ENCODE results near the gene BICD2. TPM values are rescaled to one million over a fixed set of nuclear protein-coding genes. Genes with fewer than 3 reads are reported as not detected.

The BICD2 gene
- total and polyA plus RNA-seq, 2 of the 13 experiments (the other 11 are each of a cell fraction or from before 2014, with no cell fraction given): 5.1 to 17.4 TPM

GRCh38 chr9:92764988-92765936 is 629 bp upstream of the BICD2 start (continued):
- peak; percentile 25; the same call in 1 of the 2 replicates for TF ChIP-seq ZNF503 (CRISPR knock-in tag; IDR thresholded peaks at IDR 0.05)
- no peak for TF ChIP-seq ZBTB1 (CRISPR knock-in tag; IDR thresholded peaks at IDR 0.05; ENCODE audit: borderline replicate concordance)
- TF ChIP-seq NBN (conservative IDR thresholded peaks at IDR 0.05): no peak
- peak; percentile 91; the same call in 1 of the 2 replicates for TF ChIP-seq ZNF430 (CRISPR knock-in tag; IDR thresholded peaks at IDR 0.05)
- TF ChIP-seq ZNF225 (CRISPR knock-in tag; IDR thresholded peaks at IDR 0.05): no peak
- no peak for TF ChIP-seq HOXA7 (CRISPR knock-in tag; IDR thresholded peaks at IDR 0.05)
- peak; percentile 75; the same call in 1 of the 2 replicates for TF ChIP-seq EEA1 (CRISPR knock-in tag; IDR thresholded peaks at IDR 0.05; ENCODE audit: borderline replicate concordance)
- no peak for TF ChIP-seq PAWR (CRISPR knock-in tag; IDR thresholded peaks at IDR 0.05; ENCODE audit: borderline replicate concordance)
- peak; percentile 14; the same call in 1 of the 2 replicates for TF ChIP-seq SMC3 (IDR thresholded peaks at IDR 0.05; ENCODE audit: low read length)
- no peak for TF ChIP-seq LCORL (IDR thresholded peaks at IDR 0.05)
- TF ChIP-seq LCORL (CRISPR knock-in tag; IDR thresholded peaks at IDR 0.05): no peak; the same call in 1 of the 2 replicates
- TF ChIP-seq PRDM4 (CRISPR knock-in tag; IDR thresholded peaks at IDR 0.05; ENCODE audit: borderline replicate concordance): no peak
- TF ChIP-seq IRX3 (CRISPR knock-in tag; IDR thresholded peaks at IDR 0.05; ENCODE audit: borderline replicate concordance, low read depth): no peak
- peak; percentile 84 for TF ChIP-seq KMT2B (CRISPR knock-in tag; IDR thresholded peaks at IDR 0.05)
- TF ChIP-seq ZKSCAN1 (IDR thresholded peaks at IDR 0.05; ENCODE audit: low read length): no peak
- TF ChIP-seq ZMAT5 (CRISPR knock-in tag; IDR thresholded peaks at IDR 0.05; ENCODE audit: borderline replicate concordance, low read depth): no peak
- TF ChIP-seq ZNF569 (CRISPR knock-in tag; IDR thresholded peaks at IDR 0.05; ENCODE audit: borderline replicate concordance): no peak
- TF ChIP-seq ADNP (CRISPR knock-in tag; IDR thresholded peaks at IDR 0.05): no peak
- TF ChIP-seq HDAC2 (CRISPR knock-in tag; IDR thresholded peaks at IDR 0.05): no peak
- TF ChIP-seq TARDBP (CRISPR knock-in tag; IDR thresholded peaks at IDR 0.05): peak; percentile 66
- peak; percentile 77 for TF ChIP-seq ELF1 (CRISPR knock-in tag; IDR thresholded peaks at IDR 0.05)
- TF ChIP-seq ZNF577 (CRISPR knock-in tag; IDR thresholded peaks at IDR 0.05; ENCODE audit: borderline replicate concordance, low read depth): no peak
- no peak for TF ChIP-seq PRPF4 (IDR thresholded peaks at IDR 0.05; ENCODE audit: low read depth, low read length, poor library complexity, severe bottlenecking)
- TF ChIP-seq NONO (IDR thresholded peaks at IDR 0.05): no peak
- TF ChIP-seq NONO (CRISPR knock-in tag; conservative IDR thresholded peaks at IDR 0.05): peak; percentile 77
- TF ChIP-seq SMARCE1 (IDR thresholded peaks at IDR 0.05; ENCODE audit: borderline replicate concordance): no peak
- TF ChIP-seq ZNF333 (CRISPR knock-in tag; IDR thresholded peaks at IDR 0.05; ENCODE audit: borderline replicate concordance): no peak

All from HepG2 (cell line).